ENCODE data around the gene ANTXR1. TPM values are rescaled to one million over a fixed set of nuclear protein-coding genes. Genes with fewer than 3 reads are reported as not detected.
A peak's percentile ranks its signal among the peaks of the same experiment; 100 is the strongest.

ANTXR1 gene
- polyA plus RNA-seq, 1 donor, result 29.6 TPM

DNA sequence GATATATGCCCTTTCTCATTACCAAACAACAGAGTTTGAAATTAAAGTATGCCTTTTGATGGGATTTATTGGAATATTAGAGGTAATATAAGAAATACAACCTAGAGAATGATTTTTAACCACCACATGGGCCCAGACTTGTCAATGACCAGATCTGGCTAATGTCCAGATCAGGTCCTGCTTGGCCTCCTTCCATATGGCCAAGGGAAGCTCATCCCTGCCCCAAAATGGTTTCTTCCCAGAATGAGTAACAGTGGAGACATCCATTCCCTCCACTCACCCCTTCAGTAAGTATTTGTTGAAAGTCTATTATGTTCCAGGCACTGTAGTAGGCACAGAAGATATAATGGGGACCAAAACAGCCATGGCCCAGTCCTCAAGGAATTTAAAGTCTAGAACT, 54.9 kb downstream of the ANTXR1 start:
- no peaks in the 10 kb centered on the region for H3K27me3 ChIP-seq (ENCODE audit: control insufficient read depth, insufficient read depth, low read length)
- no peaks in the 10 kb centered on the region for H3K9me3 ChIP-seq (ENCODE audit: control insufficient read depth, low read depth, low read length)
- no peak overlapping the region for H3K27ac ChIP-seq (ENCODE audit: low read length)
- H3K4me3 ChIP-seq (ENCODE audit: low read length), result no peak overlapping the region
- no peaks in the 10 kb centered on the region for H3K36me3 ChIP-seq (ENCODE audit: control insufficient read depth, insufficient read depth, low read length)
- no peaks in the 10 kb centered on the region for H3K4me1 ChIP-seq (ENCODE audit: control insufficient read depth, insufficient read depth, low read length)
- DNase-seq, result no peak

GRCh38 chr2:69070969-69071368, 58.0 kb downstream of the ANTXR1 start:
- Histone ChIP-seq H3K27me3 (ENCODE audit: control insufficient read depth, insufficient read depth, low read length) (no peaks in the 10 kb centered on the region), H3K27ac (ENCODE audit: low read length) (no peak overlapping the region), H3K4me3 (ENCODE audit: low read length) (no peak overlapping the region), H3K9me3 (ENCODE audit: control insufficient read depth, low read depth, low read length) (no peaks in the 10 kb centered on the region), H3K4me1 (ENCODE audit: control insufficient read depth, insufficient read depth, low read length) (no peaks in the 10 kb centered on the region), H3K36me3 (ENCODE audit: control insufficient read depth, insufficient read depth, low read length) (no peaks in the 10 kb centered on the region)
- 100% methylated on average over 1 of the region's 3 CpGs for WGBS (ENCODE audit: insufficient coverage, low lambda C conversion rate)
- no peak for DNase-seq

DNA sequence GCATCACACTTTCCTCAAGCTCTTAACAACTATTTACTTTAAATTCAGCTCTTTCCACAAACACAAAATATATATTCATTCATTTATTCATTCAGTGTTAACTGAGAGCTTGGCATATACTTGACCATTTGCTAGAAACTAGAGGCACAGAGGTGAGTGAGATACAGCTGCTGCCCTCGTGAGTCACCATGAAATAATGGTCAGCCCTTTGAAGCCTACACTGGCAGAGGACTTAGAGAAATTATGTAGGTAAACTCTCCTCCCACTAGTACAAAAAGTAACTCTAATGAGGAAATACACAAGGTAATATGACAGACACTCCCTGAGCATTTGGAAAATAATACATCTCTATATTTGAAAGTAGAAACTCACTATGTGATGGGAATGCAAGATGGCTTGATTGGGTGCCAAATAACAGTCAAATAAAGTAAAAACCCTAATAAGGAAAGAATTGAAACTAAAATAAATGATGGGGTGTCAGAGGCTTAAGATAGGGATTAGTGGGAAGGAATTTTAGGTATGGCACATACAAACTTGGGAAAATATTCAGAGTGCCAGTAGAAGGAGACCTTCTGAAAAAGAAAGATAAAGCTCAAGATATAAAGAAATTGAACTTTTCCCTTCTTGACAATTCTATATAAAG, 61.1 kb downstream of the ANTXR1 start:
- Histone ChIP-seq H3K4me1 (ENCODE audit: control insufficient read depth, insufficient read depth, low read length) (no peaks in the 10 kb centered on the region), H3K27me3 (ENCODE audit: control insufficient read depth, insufficient read depth, low read length) (no peaks in the 10 kb centered on the region), H3K36me3 (ENCODE audit: control insufficient read depth, insufficient read depth, low read length) (peaks cover 2% of the 10 kb centered on the region), H3K9me3 (ENCODE audit: control insufficient read depth, low read depth, low read length) (no peaks in the 10 kb centered on the region), H3K27ac (ENCODE audit: low read length) (no peak overlapping the region), H3K4me3 (ENCODE audit: low read length) (no peak overlapping the region)
- no peak for DNase-seq
- WGBS (ENCODE audit: insufficient coverage, low lambda C conversion rate), result no CpG with 5 or more reads among the region's 1 CpG

- no peaks in the 10 kb centered on the region for H3K27me3 ChIP-seq (ENCODE audit: control insufficient read depth, insufficient read depth, low read length)
- no peak overlapping the region for H3K4me3 ChIP-seq (ENCODE audit: low read length)
- no peak for DNase-seq
- no peak overlapping the region for H3K27ac ChIP-seq (ENCODE audit: low read length)
- H3K4me1 ChIP-seq (ENCODE audit: control insufficient read depth, insufficient read depth, low read length), result no peaks in the 10 kb centered on the region
- peaks cover 2% of the 10 kb centered on the region for H3K36me3 ChIP-seq (ENCODE audit: control insufficient read depth, insufficient read depth, low read length)
- no CpG with 5 or more reads among the region's 4 CpGs for WGBS (ENCODE audit: insufficient coverage, low lambda C conversion rate)
- no peaks in the 10 kb centered on the region for H3K9me3 ChIP-seq (ENCODE audit: control insufficient read depth, low read depth, low read length)
Observed at GRCh38 chr2:69074918-69075317, 61.9 kb downstream of the ANTXR1 start.

DNA sequence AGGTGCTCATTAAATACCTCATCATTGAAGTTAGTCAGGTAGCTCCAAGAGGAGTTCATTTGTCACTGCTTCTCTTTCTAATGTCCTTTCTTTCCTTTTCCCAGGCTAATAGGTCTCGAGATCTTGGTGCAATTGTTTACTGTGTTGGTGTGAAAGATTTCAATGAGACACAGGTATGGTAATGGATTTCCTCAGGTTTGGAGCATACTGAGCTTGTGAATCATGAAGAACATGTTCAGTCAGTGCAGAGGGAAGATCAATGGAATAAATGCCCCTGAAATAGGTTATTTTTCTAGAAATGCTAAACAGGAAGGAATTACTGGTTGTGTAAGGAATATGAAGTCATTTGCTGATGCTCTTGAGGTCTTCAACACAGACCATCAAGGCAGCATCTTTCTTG, 62.5 kb downstream of the ANTXR1 start:
- H3K4me3 ChIP-seq (ENCODE audit: low read length), result no peak overlapping the region
- 83% methylated on average over 1 of the region's 1 CpG for WGBS (ENCODE audit: insufficient coverage, low lambda C conversion rate)
- H3K4me1 ChIP-seq (ENCODE audit: control insufficient read depth, insufficient read depth, low read length), result no peaks in the 10 kb centered on the region
- DNase-seq, result no peak
- no peaks in the 10 kb centered on the region for H3K9me3 ChIP-seq (ENCODE audit: control insufficient read depth, low read depth, low read length)
- peaks cover 2% of the 10 kb centered on the region for H3K36me3 ChIP-seq (ENCODE audit: control insufficient read depth, insufficient read depth, low read length)
- H3K27ac ChIP-seq (ENCODE audit: low read length), result no peak overlapping the region
- H3K27me3 ChIP-seq (ENCODE audit: control insufficient read depth, insufficient read depth, low read length), result no peaks in the 10 kb centered on the region

- peaks cover 2% of the 10 kb centered on the region for H3K36me3 ChIP-seq (ENCODE audit: control insufficient read depth, insufficient read depth, low read length)
- no peaks in the 10 kb centered on the region for H3K4me1 ChIP-seq (ENCODE audit: control insufficient read depth, insufficient read depth, low read length)
- H3K27me3 ChIP-seq (ENCODE audit: control insufficient read depth, insufficient read depth, low read length), result no peaks in the 10 kb centered on the region
- DNase-seq, result no peak
- no peak overlapping the region for H3K4me3 ChIP-seq (ENCODE audit: low read length)
- WGBS (ENCODE audit: insufficient coverage, low lambda C conversion rate), result 92% methylated on average over 2 of the region's 2 CpGs
- no peaks in the 10 kb centered on the region for H3K9me3 ChIP-seq (ENCODE audit: control insufficient read depth, low read depth, low read length)
- no peak overlapping the region for H3K27ac ChIP-seq (ENCODE audit: low read length)
Observed at GRCh38 chr2:69076601-69077000, 63.6 kb downstream of the ANTXR1 start.

DNA sequence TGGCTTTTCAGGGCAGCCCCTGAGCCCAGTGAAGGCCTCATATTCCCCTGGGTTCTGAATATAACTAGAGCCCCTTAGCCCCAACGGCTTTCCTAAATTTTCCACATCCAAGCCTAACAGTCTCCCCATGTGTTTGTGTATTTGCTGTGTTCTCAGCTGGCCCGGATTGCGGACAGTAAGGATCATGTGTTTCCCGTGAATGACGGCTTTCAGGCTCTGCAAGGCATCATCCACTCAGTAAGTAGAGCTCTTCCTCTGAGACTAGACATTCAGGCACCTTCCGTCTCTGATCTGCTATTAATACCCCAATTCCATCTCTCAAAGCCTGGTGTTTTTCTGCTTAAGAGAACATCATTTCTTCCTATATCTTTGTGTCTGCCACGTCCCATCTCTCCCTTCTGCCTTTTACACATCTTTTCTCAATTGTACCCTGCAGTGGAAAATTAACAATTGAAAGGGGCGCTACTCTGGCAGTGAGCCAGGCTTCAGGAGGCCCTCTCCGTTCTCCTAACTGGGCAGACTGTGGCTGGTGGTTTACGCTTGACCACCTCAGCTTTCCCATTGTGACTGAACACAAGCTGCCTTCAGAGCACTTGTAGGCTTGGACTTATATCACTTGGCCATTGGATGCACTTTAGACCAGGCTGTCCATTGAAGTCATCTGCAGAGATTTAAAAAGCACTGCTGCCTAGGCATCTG, 64.4 kb downstream of the ANTXR1 start:
- no peaks in the 10 kb centered on the region for H3K27me3 ChIP-seq (ENCODE audit: control insufficient read depth, insufficient read depth, low read length)
- peaks cover 2% of the 10 kb centered on the region for H3K36me3 ChIP-seq (ENCODE audit: control insufficient read depth, insufficient read depth, low read length)
- no peaks in the 10 kb centered on the region for H3K9me3 ChIP-seq (ENCODE audit: control insufficient read depth, low read depth, low read length)
- 100% methylated on average over 2 of the region's 10 CpGs for WGBS (ENCODE audit: insufficient coverage, low lambda C conversion rate)
- H3K4me1 ChIP-seq (ENCODE audit: control insufficient read depth, insufficient read depth, low read length), result no peaks in the 10 kb centered on the region
- no peak overlapping the region for H3K27ac ChIP-seq (ENCODE audit: low read length)
- DNase-seq, result no peak
- H3K4me3 ChIP-seq (ENCODE audit: low read length), result no peak overlapping the region

- WGBS (ENCODE audit: insufficient coverage, low lambda C conversion rate), result no CpG with 5 or more reads among the region's 4 CpGs
- no peaks in the 10 kb centered on the region for H3K27me3 ChIP-seq (ENCODE audit: control insufficient read depth, insufficient read depth, low read length)
Observed at GRCh38 chr2:69080071-69080470, 67.1 kb downstream of the ANTXR1 start.

GRCh38 chr2:69081001-69081580, 68.1 kb downstream of the ANTXR1 start:
- Histone ChIP-seq H3K36me3 (ENCODE audit: control insufficient read depth, insufficient read depth, low read length) (peaks cover 2% of the 10 kb centered on the region), H3K27me3 (ENCODE audit: control insufficient read depth, insufficient read depth, low read length) (no peaks in the 10 kb centered on the region), H3K27ac (ENCODE audit: low read length) (no peak overlapping the region), H3K4me1 (ENCODE audit: control insufficient read depth, insufficient read depth, low read length) (peaks cover 3% of the 10 kb centered on the region), H3K4me3 (ENCODE audit: low read length) (no peak overlapping the region), H3K9me3 (ENCODE audit: control insufficient read depth, low read depth, low read length) (no peaks in the 10 kb centered on the region)
- no CpG with 5 or more reads among the region's 3 CpGs for WGBS (ENCODE audit: insufficient coverage, low lambda C conversion rate)
- no peak for DNase-seq

More at GRCh38 chr2:69080071-69080470, 67.1 kb downstream of the ANTXR1 start:
- peaks cover 3% of the 10 kb centered on the region for H3K4me1 ChIP-seq (ENCODE audit: control insufficient read depth, insufficient read depth, low read length)
- H3K36me3 ChIP-seq (ENCODE audit: control insufficient read depth, insufficient read depth, low read length), result peaks cover 2% of the 10 kb centered on the region
- no peak overlapping the region for H3K4me3 ChIP-seq (ENCODE audit: low read length)
- no peaks in the 10 kb centered on the region for H3K9me3 ChIP-seq (ENCODE audit: control insufficient read depth, low read depth, low read length)
- no peak for DNase-seq
- H3K27ac ChIP-seq (ENCODE audit: low read length), result no peak overlapping the region

DNA sequence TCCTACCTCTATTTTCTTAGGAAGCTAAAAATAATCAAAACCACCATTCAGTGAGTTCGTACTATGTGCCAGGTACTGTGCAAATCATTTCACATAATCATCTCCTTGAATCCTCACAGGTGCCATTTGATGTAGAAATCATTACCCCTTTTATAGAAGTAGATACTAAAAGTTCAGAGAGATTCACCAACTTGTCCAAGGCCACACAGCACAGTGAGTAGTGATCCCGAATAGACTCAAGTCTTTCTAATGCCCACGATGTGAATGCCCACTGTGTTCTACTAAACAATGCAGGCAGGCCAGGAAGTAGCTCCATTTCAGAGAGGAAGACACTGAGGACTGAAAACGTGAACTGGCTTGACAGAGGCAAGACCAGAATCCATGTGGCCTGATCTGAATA, 68.8 kb downstream of the ANTXR1 start:
- DNase-seq, result no peak
- H3K27ac ChIP-seq (ENCODE audit: low read length), result peak overlapping the region; percentile 31
- no peak overlapping the region for H3K4me3 ChIP-seq (ENCODE audit: low read length)
- 100% methylated on average over 1 of the region's 4 CpGs for WGBS (ENCODE audit: insufficient coverage, low lambda C conversion rate)
- peaks cover 3% of the 10 kb centered on the region for H3K4me1 ChIP-seq (ENCODE audit: control insufficient read depth, insufficient read depth, low read length)
- no peaks in the 10 kb centered on the region for H3K9me3 ChIP-seq (ENCODE audit: control insufficient read depth, low read depth, low read length)
- H3K36me3 ChIP-seq (ENCODE audit: control insufficient read depth, insufficient read depth, low read length), result peaks cover 2% of the 10 kb centered on the region
- no peaks in the 10 kb centered on the region for H3K27me3 ChIP-seq (ENCODE audit: control insufficient read depth, insufficient read depth, low read length)
